ENCODE measurements around the gene LHFPL2. TPM values are rescaled to one million over a fixed set of nuclear protein-coding genes. Genes with fewer than 3 reads are reported as not detected.
"Not testable (repeated sequence)": the region's sequence is repeated elsewhere in the genome, so short reads cannot be mapped to it uniquely, and the experiment has no call there.

LHFPL2 gene
- total and polyA plus RNA-seq, 12 donors = 2.4 to 14.9 (median 5.1) TPM

DNA sequence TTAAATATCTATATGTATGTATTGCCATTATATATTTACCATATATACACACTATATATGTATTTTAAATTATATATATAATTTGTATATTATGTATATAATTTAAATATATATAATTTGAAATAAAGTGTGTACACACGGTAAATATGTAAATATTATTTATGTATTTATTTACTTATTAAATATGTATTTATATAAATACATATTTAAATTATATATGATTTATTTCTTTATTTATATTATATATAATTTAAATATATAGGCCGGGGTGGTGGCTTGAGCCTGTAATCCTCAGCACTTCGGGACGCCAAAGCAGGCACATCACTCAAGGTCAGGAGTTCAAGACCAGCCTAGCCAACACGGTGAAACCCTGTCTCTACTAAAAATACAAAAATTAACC lies 31.3 kb upstream of the LHFPL2 start:
- DNase-seq (no peak), ATAC-seq (no peak)
- intact Hi-C loops (cut with DNase I) = no loop called here
- 94 to 95% methylated on average over 5 of the region's 5 CpGs for WGBS, 2 donors
- H3K4me3 ChIP-seq = no peak overlapping the region
- no peaks in the 10 kb centered on the region for H3K9me3 ChIP-seq
- no peaks in the 10 kb centered on the region for H3K36me3 ChIP-seq
- no peak overlapping the region for H3K27ac ChIP-seq
- H3K4me1 ChIP-seq = peaks cover 0 to 22% (median 8%) of the 10 kb centered on the region in 9 donors
- TF ChIP-seq, protein P1, sequence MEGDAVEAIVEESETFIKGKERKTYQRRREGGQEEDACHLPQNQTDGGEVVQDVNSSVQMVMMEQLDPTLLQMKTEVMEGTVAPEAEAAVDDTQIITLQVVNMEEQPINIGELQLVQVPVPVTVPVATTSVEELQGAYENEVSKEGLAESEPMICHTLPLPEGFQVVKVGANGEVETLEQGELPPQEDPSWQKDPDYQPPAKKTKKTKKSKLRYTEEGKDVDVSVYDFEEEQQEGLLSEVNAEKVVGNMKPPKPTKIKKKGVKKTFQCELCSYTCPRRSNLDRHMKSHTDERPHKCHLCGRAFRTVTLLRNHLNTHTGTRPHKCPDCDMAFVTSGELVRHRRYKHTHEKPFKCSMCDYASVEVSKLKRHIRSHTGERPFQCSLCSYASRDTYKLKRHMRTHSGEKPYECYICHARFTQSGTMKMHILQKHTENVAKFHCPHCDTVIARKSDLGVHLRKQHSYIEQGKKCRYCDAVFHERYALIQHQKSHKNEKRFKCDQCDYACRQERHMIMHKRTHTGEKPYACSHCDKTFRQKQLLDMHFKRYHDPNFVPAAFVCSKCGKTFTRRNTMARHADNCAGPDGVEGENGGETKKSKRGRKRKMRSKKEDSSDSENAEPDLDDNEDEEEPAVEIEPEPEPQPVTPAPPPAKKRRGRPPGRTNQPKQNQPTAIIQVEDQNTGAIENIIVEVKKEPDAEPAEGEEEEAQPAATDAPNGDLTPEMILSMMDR (IDR thresholded peaks at IDR 0.05) = no peak
- peaks cover 0 to 4% (median 0%) of the 10 kb centered on the region in 7 donors for H3K27me3 ChIP-seq

DNA sequence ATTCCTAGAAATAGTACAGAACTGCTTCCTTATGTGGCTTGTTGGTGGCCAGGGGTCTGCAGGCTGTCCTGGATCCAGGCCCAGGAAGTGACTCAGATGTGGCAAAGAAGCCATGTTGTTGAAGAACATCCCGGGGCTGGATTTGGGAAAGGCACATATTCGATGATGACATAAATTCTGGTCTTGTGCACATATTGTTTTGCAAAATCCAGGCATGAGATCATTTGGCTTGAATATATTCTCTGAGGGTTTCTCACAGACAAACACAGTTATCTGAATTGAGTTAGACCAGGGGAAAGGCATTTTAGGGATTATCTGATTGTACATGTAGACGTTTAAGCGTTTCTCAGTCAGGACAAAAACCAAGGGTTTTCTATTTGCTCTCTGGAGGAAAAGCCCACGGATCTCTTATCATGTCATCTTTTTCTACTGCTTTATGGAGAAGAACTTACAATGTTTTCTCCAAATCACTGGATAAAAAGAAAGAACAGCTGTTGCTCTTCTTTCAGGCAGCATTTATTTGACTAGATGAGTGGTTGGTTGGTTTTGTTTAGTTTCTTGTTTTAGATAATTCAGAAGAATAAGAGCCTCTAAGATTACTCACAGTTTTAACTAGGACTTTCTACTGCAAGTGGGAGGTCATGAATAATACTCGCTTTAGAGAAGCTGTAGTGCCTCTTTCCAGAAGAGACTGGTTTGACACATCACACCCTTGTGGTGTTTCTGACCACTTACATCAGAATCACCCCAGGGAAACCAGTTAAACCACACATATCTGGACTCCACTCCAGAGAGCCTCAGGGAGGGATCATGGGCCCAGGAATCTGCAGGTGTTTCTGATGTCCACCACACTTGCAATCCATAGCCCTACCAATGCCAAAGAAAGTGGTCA lies 29.5 kb upstream of the LHFPL2 start:
- TF ChIP-seq, protein P1 (IDR thresholded peaks at IDR 0.05) = peak in 2 of 9 donors; percentile 13 to 26
- ATAC-seq = peak; percentile 80 to 92 (median 88)
- 45 to 56% methylated on average over 6 of the region's 6 CpGs for WGBS, 2 donors
- Histone ChIP-seq H3K36me3 (no peaks in the 10 kb centered on the region), H3K4me3 (no peak overlapping the region), H3K9me3 (no peaks in the 10 kb centered on the region), H3K27me3 (peaks cover 0 to 4% (median 0%) of the 10 kb centered on the region in 7 donors), H3K27ac (peak overlapping the region; percentile 7 to 72 (median 63)), H3K4me1 (peaks cover 0 to 22% (median 8%) of the 10 kb centered on the region in 9 donors)
- intact Hi-C loops (cut with DNase I) = no loop called here
- DNase-seq = peak; percentile 40 to 76

- H3K4me1 ChIP-seq = peaks cover 0 to 22% (median 8%) of the 10 kb centered on the region in 9 donors
- ATAC-seq = no peak
- no peak overlapping the region for H3K27ac ChIP-seq
- no peak overlapping the region for H3K4me3 ChIP-seq
- H3K9me3 ChIP-seq = no peaks in the 10 kb centered on the region
- WGBS, 2 donors = 77 to 82% methylated on average over 6 of the region's 6 CpGs
- H3K27me3 ChIP-seq = no peaks in the 10 kb centered on the region
- intact Hi-C loops (cut with DNase I) = no loop called here
- H3K36me3 ChIP-seq = no peaks in the 10 kb centered on the region
- DNase-seq = no peak
- TF ChIP-seq, protein P1 (IDR thresholded peaks at IDR 0.05) = no peak
Measured at GRCh38 chr5:78675956-78676730, 27.6 kb upstream of the LHFPL2 start.

- ATAC-seq; intact Hi-C loops (cut with DNase I): not testable (repeated sequence)
Measured at GRCh38 chr5:78673827-78674226, 25.3 kb upstream of the LHFPL2 start.

More at GRCh38 chr5:78673827-78674226, 25.3 kb upstream of the LHFPL2 start:
- not testable (repeated sequence) for H3K36me3 ChIP-seq, DNase-seq, H3K27me3 ChIP-seq, H3K4me3 ChIP-seq, H3K27ac ChIP-seq, H3K9me3 ChIP-seq
- H3K4me1 ChIP-seq = peaks cover 0 to 21% (median 8%) of the 10 kb centered on the region in 9 donors
